ENCODE data around the gene MRPL10.
A peak's percentile ranks its signal among the peaks of the same experiment; 100 is the strongest.

The MRPL10 gene

GRCh38 chr17:47845716-47846075 is 14.4 kb upstream of the MRPL10 start:
- H3K79me2 ChIP-seq (ENCODE audit: low read length) = no peaks in the 10 kb centered on the region
- H3K27me3 ChIP-seq (replicated peaks; ENCODE audit: insufficient read depth, low read length) = peaks cover 62% of the 10 kb centered on the region
- no peak for TF ChIP-seq EZH2 (optimal IDR thresholded peaks at IDR 0.05; ENCODE audit: low read depth, low read length)

DNA sequence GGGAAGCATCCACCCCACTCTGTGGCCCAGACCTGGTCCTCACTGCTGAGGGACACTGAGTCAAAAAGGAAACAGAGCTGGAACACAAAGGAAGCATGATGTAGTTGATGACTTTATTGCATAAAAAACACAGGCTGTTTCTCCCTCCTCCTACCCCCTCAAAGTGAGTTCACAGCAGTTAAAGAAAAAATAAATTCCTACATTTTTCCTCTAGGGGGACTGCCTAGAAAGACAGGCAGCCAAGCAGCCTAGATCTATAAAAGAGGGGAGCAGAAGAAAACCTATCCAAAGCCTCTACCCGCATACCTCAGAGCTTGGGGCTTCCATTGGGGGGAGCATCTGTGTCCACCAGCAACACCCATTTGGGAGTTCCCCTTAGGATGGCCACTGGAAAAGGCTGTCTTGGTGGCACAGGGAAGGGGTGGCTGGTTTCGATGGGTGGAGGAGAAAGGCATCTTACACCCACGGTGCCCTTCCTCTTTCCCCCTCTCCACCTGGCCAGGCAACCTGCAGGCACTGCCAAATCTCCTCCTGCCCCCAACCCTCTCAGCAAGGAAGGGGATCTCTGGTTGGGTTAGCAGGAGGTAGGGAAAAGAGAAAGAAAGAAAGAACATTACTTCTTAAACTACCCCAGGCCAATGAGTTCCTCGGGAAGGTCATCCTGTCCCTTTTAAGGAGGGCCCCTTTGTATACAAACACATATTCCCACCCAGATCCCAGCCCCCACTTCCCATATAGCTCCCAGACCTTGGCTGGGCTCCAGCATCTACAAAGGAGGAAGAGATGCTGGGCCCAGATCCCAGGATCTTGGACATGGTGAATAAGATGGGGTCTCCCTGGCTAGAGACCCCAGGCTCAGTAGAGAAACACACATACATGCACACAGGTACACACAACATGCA is 13.7 kb upstream of the MRPL10 start:
- Histone ChIP-seq H3K4me2 (ENCODE audit: low read depth, low read length) (no peak overlapping the region), H3K27ac (ENCODE audit: low read length) (no peak overlapping the region), H4K20me1 (ENCODE audit: insufficient read depth, low read length) (no peaks in the 10 kb centered on the region), H3K36me3 (replicated peaks; ENCODE audit: insufficient read depth, low read length) (no peaks in the 10 kb centered on the region), H3K27me3 (replicated peaks; ENCODE audit: insufficient read depth, low read length) (peaks cover 56% of the 10 kb centered on the region), H3K79me2 (ENCODE audit: low read length) (0 out of 2 replicates have a peak, but pooled peaks cover 5% of the 10 kb centered on the region), H3K9me3 (replicated peaks; ENCODE audit: insufficient read depth, low read length) (no peaks in the 10 kb centered on the region), H3K4me3 (ENCODE audit: low read length) (no peak overlapping the region), H3K9ac (ENCODE audit: low read length) (no peak overlapping the region), H3K9me2 (replicated peaks; ENCODE audit: insufficient read depth, low read length) (no peaks in the 10 kb centered on the region), H2AFZ (ENCODE audit: low read length) (no peak overlapping the region), H3K4me1 (ENCODE audit: low read length) (peaks cover 18% of the 10 kb centered on the region), H3F3A (ENCODE audit: insufficient read depth, low read length) (peaks cover 6% of the 10 kb centered on the region; the same call in 1 of the 2 replicates)
- TF ChIP-seq EZH2 (optimal IDR thresholded peaks at IDR 0.05; ENCODE audit: low read depth, low read length) (no peak), EZH2phosphoT487 (IDR thresholded peaks at IDR 0.05; ENCODE audit: low read length) (no peak)
- TF ChIP-seq, protein P1, sequence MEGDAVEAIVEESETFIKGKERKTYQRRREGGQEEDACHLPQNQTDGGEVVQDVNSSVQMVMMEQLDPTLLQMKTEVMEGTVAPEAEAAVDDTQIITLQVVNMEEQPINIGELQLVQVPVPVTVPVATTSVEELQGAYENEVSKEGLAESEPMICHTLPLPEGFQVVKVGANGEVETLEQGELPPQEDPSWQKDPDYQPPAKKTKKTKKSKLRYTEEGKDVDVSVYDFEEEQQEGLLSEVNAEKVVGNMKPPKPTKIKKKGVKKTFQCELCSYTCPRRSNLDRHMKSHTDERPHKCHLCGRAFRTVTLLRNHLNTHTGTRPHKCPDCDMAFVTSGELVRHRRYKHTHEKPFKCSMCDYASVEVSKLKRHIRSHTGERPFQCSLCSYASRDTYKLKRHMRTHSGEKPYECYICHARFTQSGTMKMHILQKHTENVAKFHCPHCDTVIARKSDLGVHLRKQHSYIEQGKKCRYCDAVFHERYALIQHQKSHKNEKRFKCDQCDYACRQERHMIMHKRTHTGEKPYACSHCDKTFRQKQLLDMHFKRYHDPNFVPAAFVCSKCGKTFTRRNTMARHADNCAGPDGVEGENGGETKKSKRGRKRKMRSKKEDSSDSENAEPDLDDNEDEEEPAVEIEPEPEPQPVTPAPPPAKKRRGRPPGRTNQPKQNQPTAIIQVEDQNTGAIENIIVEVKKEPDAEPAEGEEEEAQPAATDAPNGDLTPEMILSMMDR (IDR thresholded peaks at IDR 0.05; ENCODE audit: low read length) = peak; percentile 39
- no peak for DNase-seq

More at GRCh38 chr17:47845716-47846075, 14.4 kb upstream of the MRPL10 start:
- Histone ChIP-seq H3K4me1 (ENCODE audit: low read length) (peaks cover 15% of the 10 kb centered on the region), H3K4me3 (ENCODE audit: low read length) (no peak overlapping the region), H3K4me2 (ENCODE audit: low read depth, low read length) (no peak overlapping the region), H3K9ac (ENCODE audit: low read length) (no peak overlapping the region), H3K9me3 (replicated peaks; ENCODE audit: insufficient read depth, low read length) (no peaks in the 10 kb centered on the region), H3K36me3 (replicated peaks; ENCODE audit: insufficient read depth, low read length) (no peaks in the 10 kb centered on the region), H3K9me2 (replicated peaks; ENCODE audit: insufficient read depth, low read length) (no peaks in the 10 kb centered on the region), H4K20me1 (ENCODE audit: insufficient read depth, low read length) (no peaks in the 10 kb centered on the region), H3K27ac (ENCODE audit: low read length) (no peak overlapping the region), H2AFZ (ENCODE audit: low read length) (no peak overlapping the region), H3F3A (ENCODE audit: insufficient read depth, low read length) (peaks cover 6% of the 10 kb centered on the region; the same call in 1 of the 2 replicates)
- DNase-seq = no peak

GRCh38 chr17:47844227-47844626 is 12.9 kb upstream of the MRPL10 start:
- H3K79me2 ChIP-seq (ENCODE audit: low read length) = 0 out of 2 replicates have a peak, but pooled peaks cover 5% of the 10 kb centered on the region
- H3K27ac ChIP-seq (ENCODE audit: low read length) = no peak overlapping the region

More at GRCh38 chr17:47844227-47844626, 12.9 kb upstream of the MRPL10 start:
- H2AFZ ChIP-seq (ENCODE audit: low read length) = no peak overlapping the region
- TF ChIP-seq, protein P1 (IDR thresholded peaks at IDR 0.05; ENCODE audit: low read length) = no peak
- TF ChIP-seq EZH2 (optimal IDR thresholded peaks at IDR 0.05; ENCODE audit: low read depth, low read length) (no peak), EZH2phosphoT487 (IDR thresholded peaks at IDR 0.05; ENCODE audit: low read length) (no peak)
- H3K9me2 ChIP-seq (replicated peaks; ENCODE audit: insufficient read depth, low read length) = no peaks in the 10 kb centered on the region
- H4K20me1 ChIP-seq (ENCODE audit: insufficient read depth, low read length) = no peaks in the 10 kb centered on the region
- H3K4me3 ChIP-seq (ENCODE audit: low read length) = no peak overlapping the region
- H3K27me3 ChIP-seq (replicated peaks; ENCODE audit: insufficient read depth, low read length) = peaks cover 47% of the 10 kb centered on the region
- peaks cover 20% of the 10 kb centered on the region for H3K4me1 ChIP-seq (ENCODE audit: low read length)
- no peaks in the 10 kb centered on the region for H3K9me3 ChIP-seq (replicated peaks; ENCODE audit: insufficient read depth, low read length)
- no peaks in the 10 kb centered on the region for H3K36me3 ChIP-seq (replicated peaks; ENCODE audit: insufficient read depth, low read length)
- H3K4me2 ChIP-seq (ENCODE audit: low read depth, low read length) = no peak overlapping the region
- no peak for DNase-seq
- H3K9ac ChIP-seq (ENCODE audit: low read length) = no peak overlapping the region
- H3F3A ChIP-seq (ENCODE audit: insufficient read depth, low read length) = peaks cover 6% of the 10 kb centered on the region; the same call in 1 of the 2 replicates

Data from MM.1S (cell line).